GM11168 (cell line): ENCODE data around the gene FHDC1.
"Not testable (repeated sequence)": the region's sequence is repeated elsewhere in the genome, so short reads cannot be mapped to it uniquely, and the experiment has no call there.

ENCODE experiments used
- in situ Hi-C: fragments of 300-500 bp; cut with MboI; formaldehyde crosslinking; loops from one replicate; pipeline ENCODE4 v1.12.0; 2022; ENCODE audit warnings: low sequenced_read_pairs; ENCODE audit not compliant: unreplicated experiment

The FHDC1 gene

GRCh38 chr4:152935631-152936445 is at the start of gene FHDC1:
Gene FHDC1 (plus strand): TSS chr4:152936323. CDS start chr4:152943058, 6,735 bp downstream.
- in situ Hi-C loops: no loop called here

- in situ Hi-C loops: no loop called here
These were observed 48.1 kb upstream of the FHDC1 start for GRCh38 chr4:152887981-152888380.

GRCh38 chr4:152892974-152893373 is 43.1 kb upstream of the FHDC1 start:
- in situ Hi-C loops: no loop called here

- in situ Hi-C loops: no loop called here
These were observed 41.5 kb upstream of the FHDC1 start for GRCh38 chr4:152894673-152895072.

GRCh38 chr4:152896811-152897210 is 39.3 kb upstream of the FHDC1 start:
- in situ Hi-C loops: no loop called here

- in situ Hi-C loops: not testable (repeated sequence)
These were observed 38.0 kb upstream of the FHDC1 start for GRCh38 chr4:152898133-152898532.

- in situ Hi-C loops: no loop called here
These were observed 37.5 kb upstream of the FHDC1 start for GRCh38 chr4:152898606-152899005.

- in situ Hi-C loops: no loop called here
These were observed 35.7 kb upstream of the FHDC1 start for GRCh38 chr4:152900395-152900794.

GRCh38 chr4:152901205-152901604 is 34.9 kb upstream of the FHDC1 start:
- in situ Hi-C loops: no loop called here

GRCh38 chr4:152903658-152904057 is 32.5 kb upstream of the FHDC1 start:
- in situ Hi-C loops: no loop called here

- in situ Hi-C loops: no loop called here
These were observed 26.2 kb upstream of the FHDC1 start for GRCh38 chr4:152909901-152910300.

GRCh38 chr4:152910521-152910920 is 25.6 kb upstream of the FHDC1 start:
- in situ Hi-C loops: no loop called here

GRCh38 chr4:152917543-152918395 is 18.4 kb upstream of the FHDC1 start:
- in situ Hi-C loops: no loop called here

- in situ Hi-C loops: no loop called here
These were observed 16.3 kb upstream of the FHDC1 start for GRCh38 chr4:152919826-152920225.

- in situ Hi-C loops: no loop called here
These were observed 15.4 kb upstream of the FHDC1 start for GRCh38 chr4:152920768-152921167.

- in situ Hi-C loops: no loop called here
These were observed 14.8 kb upstream of the FHDC1 start for GRCh38 chr4:152921284-152921683.

- in situ Hi-C loops: no loop called here
These were observed 10.3 kb upstream of the FHDC1 start for GRCh38 chr4:152925851-152926250.

GRCh38 chr4:152926959-152927358 is 9.2 kb upstream of the FHDC1 start:
- in situ Hi-C loops: no loop called here

- in situ Hi-C loops: no loop called here
These were observed 8.4 kb upstream of the FHDC1 start for GRCh38 chr4:152927737-152928136.

GRCh38 chr4:152928286-152928685 is 7.8 kb upstream of the FHDC1 start:
- in situ Hi-C loops: no loop called here

- in situ Hi-C loops: no loop called here
These were observed 6.2 kb upstream of the FHDC1 start for GRCh38 chr4:152929888-152930287.
